GM23338 (cell line): ENCODE results near the gene CYB5R3. TPM values are rescaled to one million over a fixed set of nuclear protein-coding genes. Genes with fewer than 3 reads are reported as not detected.

Experiments used
- ATAC-seq: fragments of 200-7000 bp; cut with Tn5 transposase; 3 replicates; pipeline ENCODE4 v1.9.1; 2020
- DNase-seq: peaks from one replicate; pipeline ENCODE4 v3.0.0-alpha.2; 2015; ENCODE audit warnings: low spot score
- H2AFZ ChIP-seq: fragments of 200-600 bp; sonication (generic); 2 replicates; pipeline ENCODE4 v1.8.0; 2016; ENCODE audit warnings: antibody characterized with exemption, mild to moderate bottlenecking, moderate library complexity
- H3F3A ChIP-seq: fragments of 200-600 bp; sonication (generic); replicated peaks from 2 replicates; pipeline ENCODE4 v1.8.0; 2017; ENCODE audit warnings: antibody characterized with exemption, mixed run types, low read depth
- H3K27ac ChIP-seq: fragments of 200-600 bp; sonication (generic); 2 replicates; pipeline ENCODE4 v1.6.1; 2016; ENCODE audit warnings: low read depth
- H3K27me3 ChIP-seq: fragments of 200-600 bp; sonication (generic); 2 replicates; pipeline ENCODE4 v1.8.0; 2016; ENCODE audit warnings: mild to moderate bottlenecking, mixed run types, moderate library complexity; ENCODE audit not compliant: insufficient read depth
- H3K36me3 ChIP-seq: fragments of 200-600 bp; sonication (generic); 2 replicates; pipeline ENCODE4 v1.8.0; 2016; ENCODE audit warnings: mild to moderate bottlenecking; ENCODE audit not compliant: insufficient read depth
- H3K4me1 ChIP-seq: fragments of 200-600 bp; sonication (generic); 2 replicates; pipeline ENCODE4 v1.8.0; 2016; ENCODE audit warnings: mild to moderate bottlenecking, moderate library complexity; ENCODE audit not compliant: insufficient read depth
- H3K4me2 ChIP-seq: fragments of 200-600 bp; sonication (generic); 2 replicates; pipeline ENCODE4 v1.7.1; 2017; ENCODE audit warnings: mixed run types
- H3K4me3 ChIP-seq: fragments of 200-600 bp; sonication (generic); 2 replicates; pipeline ENCODE4 v1.6.1; 2016; ENCODE audit warnings: mixed run types
- H3K79me2 ChIP-seq: fragments of 200-600 bp; sonication (generic); replicated peaks from 2 replicates; pipeline ENCODE4 v1.8.0; 2017; ENCODE audit warnings: mild to moderate bottlenecking; ENCODE audit not compliant: insufficient read depth
- H3K9me2 ChIP-seq: fragments of 200-600 bp; sonication (generic); 2 replicates; pipeline ENCODE4 v1.8.0; 2017; ENCODE audit not compliant: insufficient read depth
- H4K20me1 ChIP-seq: fragments of 200-600 bp; sonication (generic); replicated peaks from 2 replicates; pipeline ENCODE4 v1.8.0; 2017; ENCODE audit warnings: mild to moderate bottlenecking; ENCODE audit not compliant: insufficient read depth
- H3K27ac Mint-ChIP-seq: 2 replicates; pipeline ENCODE4 v1.8.0; 2020; ENCODE audit warnings: inconsistent platforms, mild to moderate bottlenecking, moderate library complexity, mixed read lengths
- H3K27me3 Mint-ChIP-seq: 3 replicates; pipeline ENCODE4 v1.8.0; 2022; ENCODE audit warnings: low read depth, mild to moderate bottlenecking, moderate library complexity, mixed read lengths, inconsistent platforms; ENCODE audit not compliant: insufficient read depth, poor library complexity
- H3K36me3 Mint-ChIP-seq: 3 replicates; pipeline ENCODE4 v1.8.0; 2021; ENCODE audit warnings: low read depth, mild to moderate bottlenecking, inconsistent platforms, moderate library complexity, mixed read lengths
- H3K4me1 Mint-ChIP-seq: 3 replicates; pipeline ENCODE4 v1.8.0; 2020; ENCODE audit warnings: mild to moderate bottlenecking, inconsistent platforms, mixed read lengths
- H3K4me3 Mint-ChIP-seq: 3 replicates; pipeline ENCODE4 v1.8.0; 2021; ENCODE audit warnings: moderate library complexity, mild to moderate bottlenecking, inconsistent platforms, mixed read lengths
- H3K9me3 Mint-ChIP-seq: 3 replicates; pipeline ENCODE4 v1.8.0; 2020; ENCODE audit warnings: moderate library complexity, mild to moderate bottlenecking, inconsistent platforms, mixed read lengths
- CREB1 ChIP-seq: fragments of 250-450 bp; sonication (Bioruptor Pico); IDR thresholded peaks from 2 replicates; pipeline ENCODE4 v1.5.0; 2020; ENCODE audit warnings: low read depth, mild to moderate bottlenecking, moderate library complexity
- EZH2 ChIP-seq: fragments of 200-600 bp; sonication (generic); IDR thresholded peaks from one replicate; pipeline ENCODE4 v1.8.0; 2017; ENCODE audit warnings: antibody characterized with exemption, mild to moderate bottlenecking, low read depth; ENCODE audit not compliant: unreplicated experiment
- EZH2phosphoT487 ChIP-seq: fragments of 200-600 bp; sonication (generic); IDR thresholded peaks from one replicate; pipeline ENCODE4 v1.8.1; 2018; ENCODE audit warnings: antibody characterized with exemption; ENCODE audit not compliant: unreplicated experiment
- JUNB ChIP-seq: IDR thresholded peaks from one replicate; pipeline ENCODE4 v1.6.1; 2016; ENCODE audit warnings: antibody characterized with exemption; ENCODE audit not compliant: unreplicated experiment
- NANOG ChIP-seq: IDR thresholded peaks from 2 replicates; pipeline ENCODE4 v1.6.1; 2016; ENCODE audit warnings: antibody characterized with exemption, borderline replicate concordance
- POLR2AphosphoS5 ChIP-seq: IDR thresholded peaks from 2 replicates; pipeline ENCODE4 v1.6.1; 2016; ENCODE audit warnings: antibody characterized with exemption, low read depth
- STAT1 ChIP-seq: IDR thresholded peaks from one replicate; pipeline ENCODE4 v1.6.1; 2016; ENCODE audit warnings: antibody characterized with exemption; ENCODE audit not compliant: unreplicated experiment
- ZNF114 ChIP-seq: fragments of 250-450 bp; sonication (Bioruptor Pico); IDR thresholded peaks from 2 replicates; pipeline ENCODE4 v1.5.0; 2020; ENCODE audit warnings: mild to moderate bottlenecking, moderate library complexity
- ZNF331 ChIP-seq: fragments of 250-450 bp; sonication (Bioruptor Pico); IDR thresholded peaks from 2 replicates; pipeline ENCODE4 v1.5.0; 2020; ENCODE audit warnings: low read depth, mild to moderate bottlenecking, moderate library complexity
- polyA plus RNA-seq: library from polyadenylated mRNA; unstranded; fragments of >200 nt; fragmentation: Nextera tagmentation; extraction: Ambion mirVana; gene quantifications from 2 replicates; pipeline ENCODE4 v1.2.1, GENCODE V29; 2016
- total RNA-seq: library from RNA; depleted of rRNA; stranded (reverse); fragments of >200 nt; shearing (Covaris generic); gene quantifications from 2 replicates; pipeline ENCODE4 v1.2.3, GENCODE V29; 2014
- TF ChIP-seq, protein P1 (sequence below): fragments of 250-450 bp; sonication (Bioruptor Pico); IDR thresholded peaks from 2 replicates; pipeline ENCODE4 v1.5.0; 2020; ENCODE audit warnings: mild to moderate bottlenecking, moderate library complexity
- TF ChIP-seq, protein P2 (sequence below), 2 experiments: fragments of 200-600 bp in 1 of 2; sonication (generic) in 1 of 2; conservative IDR thresholded peaks; 2 replicates each; pipeline versions ENCODE4 v1.5.1 to v1.6.1; 2016 to 2017; ENCODE audit warnings: antibody characterized with exemption in 2 of 2, low read depth in 2 of 2, mild to moderate bottlenecking in 2 of 2, moderate library complexity in 1 of 2
- TF ChIP-seq, protein P3 (sequence below): IDR thresholded peaks from 2 replicates; pipeline ENCODE4 v1.6.1; 2016; ENCODE audit warnings: antibody characterized with exemption
- TF ChIP-seq, protein P4 (sequence below): IDR thresholded peaks from one replicate; pipeline ENCODE4 v1.6.1; 2018; ENCODE audit warnings: antibody characterized with exemption; ENCODE audit not compliant: unreplicated experiment

The CYB5R3 gene
- total and polyA plus RNA-seq, 2 experiments from 2014 or later: 76.2 to 76.9 TPM

DNA sequence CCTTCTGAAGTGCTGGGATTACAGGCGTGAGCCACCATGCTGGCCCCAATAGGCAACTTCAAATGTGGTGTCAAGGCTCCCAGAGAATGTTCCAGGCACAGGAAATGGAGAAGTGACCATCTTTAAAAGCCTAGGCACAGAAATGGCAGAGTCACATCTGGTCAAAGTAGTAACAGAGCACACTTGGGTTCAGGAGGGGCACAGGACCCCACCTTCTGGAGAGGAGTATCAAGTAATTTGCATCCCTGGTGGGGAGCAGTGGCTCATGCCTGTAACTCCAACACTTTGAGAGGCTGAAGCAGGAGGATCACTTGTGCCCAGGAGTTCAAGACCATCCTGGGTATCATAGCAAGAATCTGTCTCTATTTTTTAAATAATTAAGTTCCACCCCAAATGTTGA lies 66.2 kb downstream of the CYB5R3 start:
- H3K4me1 Mint-ChIP-seq: peaks cover 6% of the 10 kb centered on the region
- no peak overlapping the region for H3K27ac Mint-ChIP-seq
- H3K4me3 Mint-ChIP-seq: no peak overlapping the region

More for the DNA sequence above, 66.2 kb downstream of the CYB5R3 start:
- ATAC-seq (no peak), DNase-seq (no peak)
- no peak overlapping the region for H3K4me2 ChIP-seq
- peaks cover 14% of the 10 kb centered on the region for H3K36me3 ChIP-seq
- Mint-ChIP-seq H3K27me3 (peaks cover 12% of the 10 kb centered on the region), H3K36me3 (peaks cover 65% of the 10 kb centered on the region), H3K9me3 (no peaks in the 10 kb centered on the region)
- H3F3A ChIP-seq: peaks cover 21% of the 10 kb centered on the region; the same call in 1 of the 2 replicates
- H3K79me2 ChIP-seq: peaks cover 13% of the 10 kb centered on the region
- H3K27me3 ChIP-seq: no peaks in the 10 kb centered on the region
- TF ChIP-seq POLR2AphosphoS5 (no peak), ZNF114 (CRISPR knock-in tag) (no peak), EZH2phosphoT487 (no peak), STAT1 (no peak), NANOG (no peak), ZNF331 (CRISPR knock-in tag) (no peak), JUNB (no peak), EZH2 (no peak), CREB1 (CRISPR knock-in tag) (no peak)
- TF ChIP-seq, protein P1, sequence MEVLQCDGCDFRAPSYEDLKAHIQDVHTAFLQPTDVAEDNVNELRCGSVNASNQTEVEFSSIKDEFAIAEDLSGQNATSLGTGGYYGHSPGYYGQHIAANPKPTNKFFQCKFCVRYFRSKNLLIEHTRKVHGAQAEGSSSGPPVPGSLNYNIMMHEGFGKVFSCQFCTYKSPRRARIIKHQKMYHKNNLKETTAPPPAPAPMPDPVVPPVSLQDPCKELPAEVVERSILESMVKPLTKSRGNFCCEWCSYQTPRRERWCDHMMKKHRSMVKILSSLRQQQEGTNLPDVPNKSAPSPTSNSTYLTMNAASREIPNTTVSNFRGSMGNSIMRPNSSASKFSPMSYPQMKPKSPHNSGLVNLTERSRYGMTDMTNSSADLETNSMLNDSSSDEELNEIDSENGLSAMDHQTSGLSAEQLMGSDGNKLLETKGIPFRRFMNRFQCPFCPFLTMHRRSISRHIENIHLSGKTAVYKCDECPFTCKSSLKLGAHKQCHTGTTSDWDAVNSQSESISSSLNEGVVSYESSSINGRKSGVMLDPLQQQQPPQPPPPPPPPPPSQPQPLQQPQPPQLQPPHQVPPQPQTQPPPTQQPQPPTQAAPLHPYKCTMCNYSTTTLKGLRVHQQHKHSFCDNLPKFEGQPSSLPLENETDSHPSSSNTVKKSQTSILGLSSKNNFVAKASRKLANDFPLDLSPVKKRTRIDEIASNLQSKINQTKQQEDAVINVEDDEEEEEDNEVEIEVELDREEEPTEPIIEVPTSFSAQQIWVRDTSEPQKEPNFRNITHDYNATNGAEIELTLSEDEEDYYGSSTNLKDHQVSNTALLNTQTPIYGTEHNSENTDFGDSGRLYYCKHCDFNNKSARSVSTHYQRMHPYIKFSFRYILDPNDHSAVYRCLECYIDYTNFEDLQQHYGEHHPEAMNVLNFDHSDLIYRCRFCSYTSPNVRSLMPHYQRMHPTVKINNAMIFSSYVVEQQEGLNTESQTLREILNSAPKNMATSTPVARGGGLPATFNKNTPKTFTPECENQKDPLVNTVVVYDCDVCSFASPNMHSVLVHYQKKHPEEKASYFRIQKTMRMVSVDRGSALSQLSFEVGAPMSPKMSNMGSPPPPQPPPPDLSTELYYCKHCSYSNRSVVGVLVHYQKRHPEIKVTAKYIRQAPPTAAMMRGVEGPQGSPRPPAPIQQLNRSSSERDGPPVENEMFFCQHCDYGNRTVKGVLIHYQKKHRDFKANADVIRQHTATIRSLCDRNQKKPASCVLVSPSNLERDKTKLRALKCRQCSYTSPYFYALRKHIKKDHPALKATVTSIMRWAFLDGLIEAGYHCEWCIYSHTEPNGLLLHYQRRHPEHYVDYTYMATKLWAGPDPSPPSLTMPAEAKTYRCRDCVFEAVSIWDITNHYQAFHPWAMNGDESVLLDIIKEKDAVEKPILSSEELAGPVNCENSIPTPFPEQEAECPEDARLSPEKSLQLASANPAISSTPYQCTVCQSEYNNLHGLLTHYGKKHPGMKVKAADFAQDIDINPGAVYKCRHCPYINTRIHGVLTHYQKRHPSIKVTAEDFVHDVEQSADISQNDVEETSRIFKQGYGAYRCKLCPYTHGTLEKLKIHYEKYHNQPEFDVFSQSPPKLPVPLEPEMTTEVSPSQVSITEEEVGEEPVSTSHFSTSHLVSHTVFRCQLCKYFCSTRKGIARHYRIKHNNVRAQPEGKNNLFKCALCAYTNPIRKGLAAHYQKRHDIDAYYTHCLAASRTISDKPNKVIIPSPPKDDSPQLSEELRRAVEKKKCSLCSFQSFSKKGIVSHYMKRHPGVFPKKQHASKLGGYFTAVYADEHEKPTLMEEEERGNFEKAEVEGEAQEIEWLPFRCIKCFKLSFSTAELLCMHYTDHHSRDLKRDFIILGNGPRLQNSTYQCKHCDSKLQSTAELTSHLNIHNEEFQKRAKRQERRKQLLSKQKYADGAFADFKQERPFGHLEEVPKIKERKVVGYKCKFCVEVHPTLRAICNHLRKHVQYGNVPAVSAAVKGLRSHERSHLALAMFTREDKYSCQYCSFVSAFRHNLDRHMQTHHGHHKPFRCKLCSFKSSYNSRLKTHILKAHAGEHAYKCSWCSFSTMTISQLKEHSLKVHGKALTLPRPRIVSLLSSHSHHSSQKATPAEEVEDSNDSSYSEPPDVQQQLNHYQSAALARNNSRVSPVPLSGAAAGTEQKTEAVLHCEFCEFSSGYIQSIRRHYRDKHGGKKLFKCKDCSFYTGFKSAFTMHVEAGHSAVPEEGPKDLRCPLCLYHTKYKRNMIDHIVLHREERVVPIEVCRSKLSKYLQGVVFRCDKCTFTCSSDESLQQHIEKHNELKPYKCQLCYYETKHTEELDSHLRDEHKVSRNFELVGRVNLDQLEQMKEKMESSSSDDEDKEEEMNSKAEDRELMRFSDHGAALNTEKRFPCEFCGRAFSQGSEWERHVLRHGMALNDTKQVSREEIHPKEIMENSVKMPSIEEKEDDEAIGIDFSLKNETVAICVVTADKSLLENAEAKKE (CRISPR knock-in tag): no peak
- TF ChIP-seq, protein P2, sequence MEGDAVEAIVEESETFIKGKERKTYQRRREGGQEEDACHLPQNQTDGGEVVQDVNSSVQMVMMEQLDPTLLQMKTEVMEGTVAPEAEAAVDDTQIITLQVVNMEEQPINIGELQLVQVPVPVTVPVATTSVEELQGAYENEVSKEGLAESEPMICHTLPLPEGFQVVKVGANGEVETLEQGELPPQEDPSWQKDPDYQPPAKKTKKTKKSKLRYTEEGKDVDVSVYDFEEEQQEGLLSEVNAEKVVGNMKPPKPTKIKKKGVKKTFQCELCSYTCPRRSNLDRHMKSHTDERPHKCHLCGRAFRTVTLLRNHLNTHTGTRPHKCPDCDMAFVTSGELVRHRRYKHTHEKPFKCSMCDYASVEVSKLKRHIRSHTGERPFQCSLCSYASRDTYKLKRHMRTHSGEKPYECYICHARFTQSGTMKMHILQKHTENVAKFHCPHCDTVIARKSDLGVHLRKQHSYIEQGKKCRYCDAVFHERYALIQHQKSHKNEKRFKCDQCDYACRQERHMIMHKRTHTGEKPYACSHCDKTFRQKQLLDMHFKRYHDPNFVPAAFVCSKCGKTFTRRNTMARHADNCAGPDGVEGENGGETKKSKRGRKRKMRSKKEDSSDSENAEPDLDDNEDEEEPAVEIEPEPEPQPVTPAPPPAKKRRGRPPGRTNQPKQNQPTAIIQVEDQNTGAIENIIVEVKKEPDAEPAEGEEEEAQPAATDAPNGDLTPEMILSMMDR (conservative IDR thresholded peaks at IDR 0.05; ENCODE audit: low read depth in 2 of 2): no peak
- TF ChIP-seq, protein P3, sequence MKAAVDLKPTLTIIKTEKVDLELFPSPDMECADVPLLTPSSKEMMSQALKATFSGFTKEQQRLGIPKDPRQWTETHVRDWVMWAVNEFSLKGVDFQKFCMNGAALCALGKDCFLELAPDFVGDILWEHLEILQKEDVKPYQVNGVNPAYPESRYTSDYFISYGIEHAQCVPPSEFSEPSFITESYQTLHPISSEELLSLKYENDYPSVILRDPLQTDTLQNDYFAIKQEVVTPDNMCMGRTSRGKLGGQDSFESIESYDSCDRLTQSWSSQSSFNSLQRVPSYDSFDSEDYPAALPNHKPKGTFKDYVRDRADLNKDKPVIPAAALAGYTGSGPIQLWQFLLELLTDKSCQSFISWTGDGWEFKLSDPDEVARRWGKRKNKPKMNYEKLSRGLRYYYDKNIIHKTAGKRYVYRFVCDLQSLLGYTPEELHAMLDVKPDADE: no peak
- TF ChIP-seq, protein P4, sequence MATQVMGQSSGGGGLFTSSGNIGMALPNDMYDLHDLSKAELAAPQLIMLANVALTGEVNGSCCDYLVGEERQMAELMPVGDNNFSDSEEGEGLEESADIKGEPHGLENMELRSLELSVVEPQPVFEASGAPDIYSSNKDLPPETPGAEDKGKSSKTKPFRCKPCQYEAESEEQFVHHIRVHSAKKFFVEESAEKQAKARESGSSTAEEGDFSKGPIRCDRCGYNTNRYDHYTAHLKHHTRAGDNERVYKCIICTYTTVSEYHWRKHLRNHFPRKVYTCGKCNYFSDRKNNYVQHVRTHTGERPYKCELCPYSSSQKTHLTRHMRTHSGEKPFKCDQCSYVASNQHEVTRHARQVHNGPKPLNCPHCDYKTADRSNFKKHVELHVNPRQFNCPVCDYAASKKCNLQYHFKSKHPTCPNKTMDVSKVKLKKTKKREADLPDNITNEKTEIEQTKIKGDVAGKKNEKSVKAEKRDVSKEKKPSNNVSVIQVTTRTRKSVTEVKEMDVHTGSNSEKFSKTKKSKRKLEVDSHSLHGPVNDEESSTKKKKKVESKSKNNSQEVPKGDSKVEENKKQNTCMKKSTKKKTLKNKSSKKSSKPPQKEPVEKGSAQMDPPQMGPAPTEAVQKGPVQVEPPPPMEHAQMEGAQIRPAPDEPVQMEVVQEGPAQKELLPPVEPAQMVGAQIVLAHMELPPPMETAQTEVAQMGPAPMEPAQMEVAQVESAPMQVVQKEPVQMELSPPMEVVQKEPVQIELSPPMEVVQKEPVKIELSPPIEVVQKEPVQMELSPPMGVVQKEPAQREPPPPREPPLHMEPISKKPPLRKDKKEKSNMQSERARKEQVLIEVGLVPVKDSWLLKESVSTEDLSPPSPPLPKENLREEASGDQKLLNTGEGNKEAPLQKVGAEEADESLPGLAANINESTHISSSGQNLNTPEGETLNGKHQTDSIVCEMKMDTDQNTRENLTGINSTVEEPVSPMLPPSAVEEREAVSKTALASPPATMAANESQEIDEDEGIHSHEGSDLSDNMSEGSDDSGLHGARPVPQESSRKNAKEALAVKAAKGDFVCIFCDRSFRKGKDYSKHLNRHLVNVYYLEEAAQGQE: no peak
- H3K4me3 ChIP-seq: no peak overlapping the region
- H3K27ac ChIP-seq: peak overlapping the region; percentile 66; the same call in 1 of the 2 replicates
- peaks cover 3% of the 10 kb centered on the region; the same call in 1 of the 2 replicates for H3K4me1 ChIP-seq
- no peak overlapping the region for H2AFZ ChIP-seq
- peaks cover 23% of the 10 kb centered on the region for H4K20me1 ChIP-seq
- no peaks in the 10 kb centered on the region for H3K9me2 ChIP-seq
